CD14-positive monocyte (primary cell): ENCODE data around the gene LRP10. TPM values are rescaled to one million over a fixed set of nuclear protein-coding genes. Genes with fewer than 3 reads are reported as not detected.

Experiments
- DNase-seq, 3 donors: peaks; one replicate each; pipeline ENCODE4 v3.0.0-alpha.2; 2011 to 2022
- H2AFZ ChIP-seq: 2 replicates; pipeline ENCODE4 v1.6.0; 2012; ENCODE audit warnings: mild to moderate bottlenecking, low read depth, low read length, inconsistent platforms; ENCODE audit not compliant: insufficient read depth, poor library complexity, severe bottlenecking
- H3K27ac ChIP-seq, 2 donors: 1 replicate in 1 of 2; 2 replicates in 1 of 2; pipeline ENCODE4 v1.5.1; 2012 to 2013; ENCODE audit warnings: low read length in 2 of 2, control low read depth in 1 of 2, inconsistent platforms in 1 of 2, low read depth in 1 of 2, mild to moderate bottlenecking in 1 of 2
- H3K27me3 ChIP-seq, 2 donors: one replicate each; pipeline versions ENCODE4 v1.6.0 to v1.6.1; 2011 to 2013; ENCODE audit warnings: low read length in 2 of 2; ENCODE audit not compliant: control insufficient read depth in 2 of 2, insufficient read depth in 2 of 2
- H3K36me3 ChIP-seq, 2 donors: replicated peaks in 1 of 2; 1 replicate in 1 of 2; 2 replicates in 1 of 2; pipeline versions ENCODE4 v1.5.1 to v1.6.1; 2012 to 2013; ENCODE audit warnings: low read length in 2 of 2, control low read depth in 1 of 2, inconsistent platforms in 1 of 2, mild to moderate bottlenecking in 1 of 2; ENCODE audit not compliant: insufficient read depth in 2 of 2, control insufficient read depth in 1 of 2
- H3K4me1 ChIP-seq, 2 donors: 1 replicate in 1 of 2; 2 replicates in 1 of 2; pipeline versions ENCODE4 v1.5.1 to v1.6.1; 2012 to 2013; ENCODE audit warnings: low read length in 2 of 2, control low read depth in 1 of 2, inconsistent platforms in 1 of 2, mild to moderate bottlenecking in 1 of 2, moderate library complexity in 1 of 2; ENCODE audit not compliant: insufficient read depth in 2 of 2, control insufficient read depth in 1 of 2
- H3K4me2 ChIP-seq: replicated peaks from 2 replicates; pipeline ENCODE3; 2012; ENCODE audit warnings: low read length, moderate library complexity, mild to moderate bottlenecking; ENCODE audit not compliant: poor library complexity, severe bottlenecking; ENCODE audit errors: extremely low read depth
- H3K4me3 ChIP-seq, 3 experiments: fragments of 200-600 bp in 1 of 3; sonication (generic) in 1 of 3; replicated peaks in 1 of 3; 1 replicate in 2 of 3; 2 replicates in 1 of 3; pipeline ENCODE4 v1.5.1; 2011 to 2013; ENCODE audit warnings: low read length in 3 of 3, mild to moderate bottlenecking in 3 of 3, control low read depth in 2 of 3, low read depth in 2 of 3, inconsistent platforms in 1 of 3, moderate library complexity in 1 of 3
- H3K79me2 ChIP-seq: 2 replicates; pipeline ENCODE4 v1.6.0; 2012; ENCODE audit warnings: mild to moderate bottlenecking, control low read depth, inconsistent platforms, low read length, moderate library complexity; ENCODE audit not compliant: insufficient read depth
- H3K9ac ChIP-seq: 2 replicates; pipeline ENCODE4 v1.6.0; 2017; ENCODE audit warnings: low read length, mild to moderate bottlenecking; ENCODE audit not compliant: insufficient read depth, poor library complexity, severe bottlenecking
- H3K9me3 ChIP-seq, 2 donors: replicated peaks in 1 of 2; 1 replicate in 1 of 2; 2 replicates in 1 of 2; pipeline versions ENCODE4 v1.5.1 to v1.6.1; 2012 to 2013; ENCODE audit warnings: low read length in 2 of 2, control low read depth in 1 of 2; ENCODE audit not compliant: control insufficient read depth in 1 of 2, insufficient read depth in 1 of 2
- H4K20me1 ChIP-seq: 2 replicates; pipeline ENCODE4 v1.6.0; 2012; ENCODE audit warnings: mild to moderate bottlenecking, low read length, control low read depth, moderate library complexity; ENCODE audit not compliant: insufficient read depth
- H3K27ac Mint-ChIP-seq, 7 donors: one replicate each; pipeline ENCODE4 v1.8.0; 2020; ENCODE audit warnings: mild to moderate bottlenecking in 7 of 7, mixed read lengths in 7 of 7, moderate library complexity in 6 of 7, inconsistent platforms in 2 of 7
- H3K27me3 Mint-ChIP-seq, 3 donors: one replicate each; pipeline ENCODE4 v1.8.0; 2021 to 2022; ENCODE audit warnings: low read depth in 3 of 3, mild to moderate bottlenecking in 3 of 3, mixed read lengths in 3 of 3, moderate library complexity in 3 of 3, inconsistent platforms in 1 of 3
- H3K36me3 Mint-ChIP-seq, 2 donors: one replicate each; pipeline ENCODE4 v1.8.0; 2020; ENCODE audit warnings: mixed read lengths in 2 of 2, inconsistent platforms in 1 of 2, mild to moderate bottlenecking in 1 of 2
- H3K4me1 Mint-ChIP-seq: one replicate; pipeline ENCODE4 v1.8.0; 2020; ENCODE audit warnings: mild to moderate bottlenecking, mixed read lengths
- H3K4me3 Mint-ChIP-seq, 2 donors: one replicate each; pipeline ENCODE4 v1.8.0; 2020; ENCODE audit warnings: mild to moderate bottlenecking in 2 of 2, mixed read lengths in 2 of 2, moderate library complexity in 1 of 2
- H3K9me3 Mint-ChIP-seq, 7 donors: one replicate each; pipeline ENCODE4 v1.8.0; 2020 to 2022; ENCODE audit warnings: mixed read lengths in 7 of 7, mild to moderate bottlenecking in 6 of 7, moderate library complexity in 6 of 7, inconsistent platforms in 2 of 7
- CTCF ChIP-seq: fragments of 200-600 bp; IDR thresholded peaks from one replicate; pipeline ENCODE4 v1.8.0; 2022; ENCODE audit warnings: antibody characterized with exemption, mild to moderate bottlenecking
- WGBS: methylation state at CpG from one replicate; pipeline ENCODE4 v1.1.5; 2013; ENCODE audit warnings: missing lambda C conversion rate; ENCODE audit not compliant: insufficient coverage; 5-methylcytosine and 5-hydroxymethylcytosine counted together
- intact Hi-C, 2 donors: fragments of 100-400 bp; cut with micrococcal nuclease; formaldehyde crosslinking; loops; one replicate each; pipeline versions ENCODE4 v1.15.0 to v1.15.1; 2023
- polyA plus RNA-seq, 3 donors: library from polyadenylated mRNA; depleted of rRNA in 1 of 3; unstranded in 2 of 3; stranded (reverse) in 1 of 3; fragments of 300-500 nt in 2 of 3; fragments of >200 nt in 1 of 3; fragmentation: Illumina TruSeq in 2 of 3; gene quantifications; 1 replicate in 2 of 3; 2 replicates in 1 of 3; pipeline ENCODE4 v1.2.3, GENCODE V29; 2012 to 2021

Gene LRP10
- polyA plus RNA-seq, 3 donors = 39.0 to 65.1 (median 51.5) TPM

DNA sequence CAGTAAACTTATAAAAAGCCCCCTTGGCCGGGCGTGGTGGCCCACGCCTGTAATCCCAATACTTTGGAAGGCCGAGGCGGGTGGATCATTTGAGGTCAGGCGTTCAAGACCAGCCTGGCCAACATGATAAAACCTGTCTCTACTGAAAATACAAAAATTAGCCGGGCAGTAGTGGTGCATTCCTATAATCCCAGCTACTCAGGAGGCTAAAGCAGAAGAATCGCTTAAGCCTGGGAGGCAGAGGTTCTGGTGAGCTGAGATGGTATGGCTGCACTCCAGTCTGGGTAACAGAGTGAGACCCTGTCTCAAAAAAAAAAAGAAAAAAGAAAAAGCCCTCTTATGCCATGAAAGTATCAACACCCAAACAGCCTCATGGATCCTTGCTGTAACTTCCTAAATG is 54.0 kb downstream of the LRP10 start:
- no peak for DNase-seq
- H3K27me3 Mint-ChIP-seq = no peaks in the 10 kb centered on the region
- Histone ChIP-seq H2AFZ (no peak overlapping the region), H3K36me3 (peaks cover 36 to 60% of the 10 kb centered on the region in 2 donors), H3K4me2 (no peak overlapping the region), H3K9me3 (no peaks in the 10 kb centered on the region), H3K4me3 (no peak overlapping the region), H3K27ac (no peak overlapping the region), H3K27me3 (no peaks in the 10 kb centered on the region), H3K9ac (no peak overlapping the region), H3K79me2 (peaks cover 15% of the 10 kb centered on the region), H4K20me1 (no peaks in the 10 kb centered on the region), H3K4me1 (peaks cover 15 to 29% of the 10 kb centered on the region in 2 donors)
- peaks cover 8% of the 10 kb centered on the region for H3K4me1 Mint-ChIP-seq
- H3K4me3 Mint-ChIP-seq = no peak overlapping the region
- no peak overlapping the region for H3K27ac Mint-ChIP-seq
- no peak for TF ChIP-seq CTCF
- peaks cover 54 to 61% of the 10 kb centered on the region in 2 donors for H3K36me3 Mint-ChIP-seq
- 91% methylated on average over 4 of the region's 8 CpGs for WGBS
- intact Hi-C loops = loop anchor here in 1 of 2 donors (10.0 kb wide), 1 partner anchor 1189 kb away; the partner anchor contains the start of genes DCAF11 and NRL
- no peaks in the 10 kb centered on the region for H3K9me3 Mint-ChIP-seq

DNA sequence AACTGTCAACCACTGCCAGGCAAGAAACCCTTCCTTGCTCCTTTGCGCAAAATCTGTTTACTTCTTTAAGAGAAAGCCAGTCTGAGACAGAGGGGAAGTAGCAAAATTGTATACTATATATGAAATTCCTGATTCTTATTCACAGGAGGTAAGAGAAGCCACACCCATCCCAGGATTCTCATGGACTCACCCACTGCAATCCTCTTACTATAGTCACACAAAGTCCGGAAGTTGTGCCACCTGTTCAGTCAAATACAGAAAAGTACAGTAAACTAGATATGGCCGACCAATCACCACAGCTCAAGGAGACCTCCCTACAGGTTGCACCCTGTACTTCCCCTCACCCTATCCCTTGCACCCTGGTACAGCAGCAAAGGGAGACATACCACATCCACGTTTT is 54.8 kb downstream of the LRP10 start:
- 100% methylated on average over 2 of the region's 4 CpGs for WGBS
- H3K4me1 Mint-ChIP-seq = peaks cover 8% of the 10 kb centered on the region
- no peak overlapping the region for H3K4me3 ChIP-seq
- H3K9ac ChIP-seq = no peak overlapping the region
- no peak overlapping the region for H3K4me3 Mint-ChIP-seq
- no peak overlapping the region for H2AFZ ChIP-seq
- H3K4me2 ChIP-seq = no peak overlapping the region
- no peaks in the 10 kb centered on the region for H3K27me3 Mint-ChIP-seq
- H3K36me3 Mint-ChIP-seq = peaks cover 46 to 53% of the 10 kb centered on the region in 2 donors
- H3K4me1 ChIP-seq = peaks cover 19 to 34% of the 10 kb centered on the region in 2 donors
- no peaks in the 10 kb centered on the region for H3K27me3 ChIP-seq
- no peak for TF ChIP-seq CTCF
- no peaks in the 10 kb centered on the region for H3K9me3 Mint-ChIP-seq
- H3K36me3 ChIP-seq = peaks cover 30 to 52% of the 10 kb centered on the region in 2 donors
- H3K79me2 ChIP-seq = peaks cover 15% of the 10 kb centered on the region
- DNase-seq = no peak
- H4K20me1 ChIP-seq = no peaks in the 10 kb centered on the region
- intact Hi-C loops = loop anchor here in 1 of 2 donors (10.0 kb wide), 1 partner anchor 1188 kb away; the partner anchor contains the start of genes DCAF11 and NRL
- H3K9me3 ChIP-seq = no peaks in the 10 kb centered on the region
- H3K27ac Mint-ChIP-seq = peak overlapping the region in 1 of 7 donors; percentile 20
- no peak overlapping the region for H3K27ac ChIP-seq
